Activated gamma-delta T cell (primary cell): ENCODE measurements around the gene STK24.

ENCODE experiments used
- DNase-seq: peaks from one replicate; lab custom pipeline; 2025; lab: John Stamatoyannopoulos, UW

STK24 gene

DNA sequence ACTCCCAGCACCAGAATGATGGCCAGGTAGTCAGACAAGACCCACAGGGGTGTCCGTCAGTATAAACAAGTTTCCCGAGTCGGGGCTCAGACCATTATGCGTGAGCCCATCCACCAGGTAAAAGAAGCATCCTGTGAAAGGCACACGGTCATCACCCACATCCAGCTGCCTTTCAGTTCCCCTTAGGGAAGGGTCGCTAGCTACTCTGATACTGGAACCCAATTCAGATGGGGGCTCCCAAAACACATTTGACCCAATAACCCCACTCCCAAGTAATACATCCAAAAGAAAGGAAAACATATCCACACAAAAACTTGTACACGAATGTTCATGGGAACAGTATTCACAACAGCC lies 66.8 kb downstream of the STK24 start:
- no peak for DNase-seq

- DNase-seq, result no peak
Observed at GRCh38 chr13:98509271-98510155, 67.4 kb downstream of the STK24 start.

- DNase-seq, result no peak
Observed at GRCh38 chr13:98508685-98509084, 68.2 kb downstream of the STK24 start.

DNA sequence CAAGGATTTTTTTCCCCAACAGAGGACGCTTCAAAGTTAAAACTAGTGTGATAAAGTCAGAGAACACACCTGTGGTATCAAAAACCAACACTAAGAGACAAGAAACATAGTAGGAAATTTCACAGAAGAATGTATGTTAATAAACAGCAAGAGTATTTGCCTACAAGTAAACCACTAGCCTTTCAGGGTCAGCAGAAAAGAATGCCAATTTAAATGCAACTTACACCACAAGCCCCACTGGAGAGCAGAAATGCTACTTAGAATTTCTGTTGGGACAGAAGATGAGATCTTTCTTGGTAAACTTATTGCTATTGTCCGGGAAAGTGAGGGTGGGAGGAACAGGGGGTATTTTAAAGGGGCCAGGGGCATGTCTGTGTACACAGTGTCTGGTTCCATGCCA lies 68.6 kb downstream of the STK24 start:
- no peak for DNase-seq

DNA sequence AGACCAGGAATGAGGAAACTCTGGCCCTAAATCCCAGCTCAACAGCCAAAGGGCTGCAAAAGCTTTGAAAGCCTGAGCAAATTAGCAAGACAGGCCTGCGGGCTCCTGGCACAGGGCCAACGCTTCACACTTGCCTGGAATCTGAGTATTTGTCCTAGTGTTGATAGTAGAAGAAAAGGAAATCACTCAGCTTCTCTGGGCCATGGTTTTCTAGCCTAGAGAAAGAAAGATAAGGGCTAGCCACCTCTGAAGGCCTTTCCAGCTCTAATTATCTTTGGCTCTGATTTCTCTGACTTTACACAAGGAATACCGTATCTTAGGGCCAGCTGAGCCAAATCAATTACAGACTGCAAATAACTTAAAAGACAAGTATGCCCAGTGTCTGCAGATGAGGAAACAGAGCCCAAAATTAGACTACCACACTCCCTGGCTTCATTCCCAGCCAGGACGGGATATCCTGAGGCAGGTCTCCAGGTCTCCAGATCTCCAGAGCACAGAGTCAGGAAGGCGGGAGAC lies 69.6 kb downstream of the STK24 start:
- no peak for DNase-seq

DNA sequence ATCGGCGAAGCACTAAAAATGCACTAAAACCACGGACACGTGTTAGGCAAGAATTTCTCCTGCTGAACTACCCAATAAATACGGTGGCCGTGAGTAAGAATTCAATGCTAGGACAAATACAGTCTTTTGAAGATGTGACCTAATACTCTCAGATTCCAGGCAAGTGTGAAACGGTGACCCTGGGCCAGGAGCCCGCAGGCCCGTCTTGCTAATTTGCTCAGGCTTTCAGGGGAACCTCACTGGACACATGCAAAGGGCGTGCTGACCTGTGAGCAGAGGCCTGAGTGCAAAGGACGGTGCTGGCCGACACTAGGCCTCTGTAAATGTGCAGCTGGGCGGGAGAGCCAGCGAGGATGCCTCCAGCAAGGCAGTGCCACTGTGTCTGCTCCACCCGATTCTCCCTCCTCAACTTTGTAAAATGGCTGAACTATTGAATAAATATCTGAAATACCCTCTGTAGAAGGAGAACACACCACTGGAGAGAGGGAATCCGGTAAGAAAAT lies 70.1 kb downstream of the STK24 start:
- no peak for DNase-seq

DNA sequence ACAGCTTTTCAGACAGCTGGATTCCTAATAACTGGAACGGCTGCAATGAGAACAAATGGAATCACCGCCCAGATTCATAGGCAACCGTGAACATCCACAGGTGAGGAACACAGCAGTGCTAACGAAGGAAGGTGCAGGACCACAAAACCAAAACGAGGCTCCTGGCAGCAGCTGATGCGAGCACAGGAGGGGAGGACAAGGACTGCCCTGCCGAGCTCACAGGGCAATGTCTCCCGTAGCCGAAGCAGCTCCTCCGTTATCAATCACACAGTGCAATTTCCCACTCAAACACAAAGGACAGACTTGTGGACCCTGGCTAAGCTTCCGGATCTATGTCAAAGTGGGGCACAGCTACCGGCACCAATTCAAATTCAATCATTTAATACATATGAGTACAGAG lies 70.6 kb downstream of the STK24 start:
- no peak for DNase-seq

GRCh38 chr13:98505217-98505616 lies 71.7 kb downstream of the STK24 start:
- DNase-seq, result no peak

- no peak for DNase-seq
Observed at GRCh38 chr13:98504371-98504963, 72.4 kb downstream of the STK24 start.

DNA sequence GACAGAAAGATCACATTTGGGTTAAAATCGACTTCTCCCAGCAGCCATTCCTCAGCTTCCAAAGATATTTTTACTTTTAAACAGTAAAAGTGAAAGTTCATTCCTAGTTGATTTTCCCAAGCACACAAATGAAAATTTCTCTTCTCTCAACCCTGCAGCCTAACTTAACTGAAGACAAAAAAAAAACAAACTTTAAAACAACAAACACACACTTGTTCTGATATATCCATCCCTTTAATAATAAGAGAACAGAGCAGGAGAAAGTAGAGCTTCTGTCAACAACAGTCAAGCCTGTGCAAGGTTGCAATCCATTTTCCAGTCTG lies 72.9 kb downstream of the STK24 start:
- DNase-seq, result no peak

DNA sequence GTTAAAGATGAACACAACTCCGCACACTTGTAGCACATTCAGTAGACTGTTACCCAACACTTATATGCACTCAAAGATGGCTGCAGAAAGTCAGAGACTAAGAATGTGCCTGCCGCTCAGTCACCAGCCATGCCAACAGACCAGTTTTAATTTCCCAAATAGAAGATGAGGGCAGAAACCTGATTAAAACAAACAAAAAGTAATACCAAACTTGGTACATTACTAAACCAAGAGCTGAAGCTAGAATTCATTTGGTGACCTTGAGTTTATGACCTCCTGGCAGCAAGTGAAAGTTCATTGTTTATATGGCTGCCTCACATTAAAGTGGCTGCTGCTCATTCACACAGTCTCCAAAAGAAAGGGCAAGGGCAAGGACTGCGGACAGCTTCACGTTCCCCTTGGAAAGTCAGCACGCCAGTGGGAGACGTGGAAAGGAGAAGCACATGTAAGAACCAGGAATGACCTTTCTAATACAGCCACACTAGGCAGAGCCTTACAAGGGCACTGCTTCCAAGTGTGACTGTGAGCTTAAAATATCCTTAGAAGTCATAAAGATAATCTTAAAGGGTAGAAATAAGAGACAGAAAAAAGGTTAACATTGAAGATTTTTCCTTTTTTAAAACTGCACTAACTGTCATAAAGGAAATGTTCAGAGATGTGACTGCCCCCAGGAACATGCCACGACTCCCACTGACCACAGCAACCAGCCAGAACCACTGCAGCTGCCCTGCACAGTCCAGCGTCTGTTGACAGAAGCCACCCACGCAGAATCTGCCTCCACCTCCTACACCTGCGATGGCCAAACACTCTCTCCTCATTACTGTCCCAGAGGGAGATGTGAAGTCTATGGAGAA lies 73.5 kb downstream of the STK24 start:
- no peak for DNase-seq

DNA sequence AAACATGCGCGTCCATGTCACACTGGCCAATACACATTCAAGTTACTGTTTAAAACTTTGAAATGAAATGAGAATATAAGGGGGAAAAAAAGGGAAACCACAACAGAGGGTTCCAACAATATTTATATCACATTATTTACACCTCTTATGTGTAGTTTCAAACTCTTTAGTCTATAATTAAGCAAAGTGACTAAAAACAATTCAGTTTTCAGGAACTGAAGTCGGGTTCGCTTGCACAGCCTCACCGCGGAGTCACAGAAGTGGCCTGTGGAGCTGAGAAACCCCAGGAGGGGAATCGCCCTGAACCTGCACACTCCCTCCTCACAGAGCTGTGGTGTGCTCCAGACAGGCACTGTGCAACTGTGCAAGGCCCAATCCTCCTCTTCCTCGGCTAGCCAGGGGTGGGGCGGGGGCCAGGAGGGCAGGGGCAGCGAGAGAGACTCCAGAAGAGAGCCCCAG lies 75.9 kb downstream of the STK24 start:
- no peak for DNase-seq

DNA sequence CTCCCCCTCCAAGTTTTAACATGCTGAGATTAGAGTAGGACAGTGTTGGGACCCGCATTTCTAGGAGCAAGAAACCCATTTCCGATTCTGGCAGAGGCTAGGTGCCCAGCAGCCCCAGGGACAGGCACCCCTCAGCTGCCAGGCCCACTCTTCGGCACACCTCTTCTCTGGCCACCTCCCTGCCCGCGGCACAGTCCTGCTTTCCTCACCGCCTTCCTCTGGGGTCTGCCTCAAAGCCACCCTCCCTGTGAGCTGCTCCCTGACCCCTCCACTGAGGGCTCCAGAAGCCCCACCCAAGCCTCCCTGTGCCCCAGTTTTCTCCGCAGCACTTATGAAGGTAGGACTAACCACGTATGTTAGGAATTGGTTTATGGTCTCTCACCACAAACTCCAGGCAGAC lies 79.9 kb downstream of the STK24 start:
- no peak for DNase-seq

DNA sequence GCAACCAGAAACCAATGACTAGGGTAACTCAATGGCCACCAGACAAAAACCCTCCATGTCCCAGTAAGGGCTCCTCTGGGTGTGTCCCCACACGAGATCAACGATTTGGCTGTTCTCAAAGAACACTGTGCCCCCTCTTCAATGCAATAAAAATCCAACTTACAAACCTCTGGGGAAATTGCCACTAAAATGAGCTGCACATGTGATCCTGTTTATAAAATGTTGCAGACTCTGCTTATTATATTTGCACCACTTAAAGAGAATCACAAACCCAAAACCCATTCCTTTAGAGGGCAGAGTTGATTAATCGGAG lies 80.5 kb downstream of the STK24 start:
- no peak for DNase-seq

DNA sequence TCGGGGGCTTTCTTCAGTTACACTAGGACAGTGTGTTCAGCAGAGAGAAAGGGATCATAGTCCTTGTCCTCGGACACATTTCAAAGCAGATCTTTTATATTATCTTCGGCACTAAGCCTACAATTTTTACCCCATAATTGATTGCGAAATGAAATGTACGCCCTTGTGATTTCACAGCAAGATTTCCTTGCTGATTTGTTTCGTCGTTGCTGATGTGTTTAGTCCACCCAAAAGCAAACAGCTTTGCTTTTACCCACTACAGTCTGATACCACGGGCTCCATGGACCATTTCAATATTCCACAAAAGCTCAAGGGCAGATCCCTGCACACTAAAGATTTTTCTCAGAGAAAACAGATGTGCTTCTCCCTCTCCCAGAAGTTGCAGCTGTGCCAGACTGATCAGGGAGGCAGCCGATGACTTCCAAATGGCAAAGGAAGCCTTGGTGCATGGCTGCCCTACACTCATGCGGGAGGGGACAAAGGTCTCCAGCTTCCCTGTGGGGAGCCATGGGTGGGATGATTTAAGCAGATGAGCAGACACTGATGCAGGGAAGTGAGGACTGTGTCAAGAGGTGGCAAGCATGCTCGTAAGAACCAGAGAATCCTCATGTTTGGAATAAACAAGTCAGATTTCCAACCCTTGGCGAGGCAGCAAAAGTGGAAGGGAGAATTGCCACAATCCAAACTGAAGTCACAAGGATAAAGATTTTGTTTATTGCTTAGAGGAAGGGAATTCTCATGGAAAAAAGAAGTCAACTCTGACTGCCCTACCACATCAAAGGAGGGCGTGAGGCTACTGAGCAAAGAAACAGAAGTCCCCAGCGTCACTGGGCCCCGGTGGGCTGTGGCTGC lies 81.1 kb downstream of the STK24 start:
- DNase-seq, result no peak

GRCh38 chr13:98494769-98495168 lies 82.1 kb downstream of the STK24 start:
- no peak for DNase-seq

GRCh38 chr13:98493042-98493712 lies 83.7 kb downstream of the STK24 start:
- no peak for DNase-seq

GRCh38 chr13:98492335-98493041 lies 84.4 kb downstream of the STK24 start:
- no peak for DNase-seq

GRCh38 chr13:98490866-98491265 lies 86.0 kb downstream of the STK24 start:
- no peak for DNase-seq

DNA sequence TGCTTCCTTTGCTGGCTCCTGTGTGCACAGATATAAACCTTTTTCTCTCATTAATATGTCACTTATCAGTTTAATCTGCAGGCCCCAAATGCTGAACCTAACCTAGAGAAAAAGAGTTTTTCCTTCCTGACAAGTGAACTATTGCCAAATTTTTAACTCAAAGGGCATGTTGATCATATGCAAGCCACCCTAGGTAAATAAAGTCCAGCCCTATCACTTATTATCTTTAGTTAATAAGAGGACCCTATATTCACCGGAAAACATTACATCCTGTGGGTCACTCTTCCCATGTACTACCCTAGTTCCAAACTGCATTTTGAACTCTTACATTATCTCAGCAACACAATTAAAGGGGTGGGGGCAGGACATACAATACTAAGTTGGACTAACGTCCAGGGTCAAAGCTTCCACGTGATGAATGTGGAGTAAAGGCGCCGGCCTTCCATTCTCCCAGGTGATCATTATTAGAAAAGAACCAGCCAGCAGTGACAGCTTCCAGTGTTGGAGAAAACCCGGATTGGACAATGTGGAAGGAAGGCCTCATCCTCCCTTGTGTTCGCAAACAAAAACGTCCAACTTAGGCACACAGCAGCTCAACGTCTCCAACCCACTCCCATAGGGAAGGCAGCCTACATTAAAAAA lies 86.6 kb downstream of the STK24 start:
- no peak for DNase-seq
